Measurements from ENCODE around the gene RAB40C. TPM values are rescaled to one million over a fixed set of nuclear protein-coding genes. Genes with fewer than 3 reads are reported as not detected.
A peak's percentile ranks its signal among the peaks of the same experiment; 100 is the strongest.

The RAB40C gene
- total RNA-seq, 1 experiment from 2014 or later, result 30.7 TPM

DNA sequence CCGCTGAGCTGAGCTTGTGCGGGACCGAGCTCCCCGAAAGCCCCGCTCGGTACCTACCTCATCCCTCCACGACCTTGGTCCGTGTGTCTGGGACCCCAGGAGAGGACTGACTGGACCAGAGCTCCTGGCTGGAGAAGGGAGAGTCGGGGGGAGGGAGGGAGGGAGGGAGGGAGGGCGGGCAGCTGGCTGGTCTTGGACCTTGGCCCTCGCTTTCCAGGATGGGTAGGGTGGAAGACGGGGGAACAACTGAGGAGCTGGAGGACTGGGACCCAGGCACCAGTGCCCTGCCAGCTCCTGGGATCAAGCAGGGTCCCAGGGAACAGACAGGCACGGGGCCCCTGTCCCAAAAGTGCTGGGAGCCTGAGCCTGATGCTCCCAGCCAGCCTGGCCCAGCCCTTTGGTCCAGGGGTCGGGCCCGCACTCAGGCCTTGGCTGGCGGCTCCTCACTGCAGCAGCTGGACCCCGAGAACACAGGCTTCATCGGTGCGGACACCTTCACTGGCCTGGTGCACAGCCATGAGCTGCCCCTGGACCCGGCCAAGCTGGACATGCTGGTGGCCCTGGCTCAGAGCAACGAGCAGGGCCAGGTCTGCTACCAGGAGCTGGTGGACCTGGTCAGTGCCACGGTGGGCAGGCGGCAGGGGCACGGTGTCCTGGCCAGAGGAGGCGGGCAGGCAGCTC, 86.2 kb downstream of the RAB40C start:
- Histone ChIP-seq H3K27ac (ENCODE audit: low read length) (no peak overlapping the region), H3K4me3 (ENCODE audit: low read depth in 2 of 2, low read length in 2 of 2) (peak overlapping the region; percentile 32 to 39; a peak in 3 of 4 replicates), H3K27me3 (ENCODE audit: control insufficient read depth, insufficient read depth, low read length) (no peaks in the 10 kb centered on the region), H3K9me3 (ENCODE audit: control insufficient read depth, insufficient read depth, low read depth, low read length) (no peaks in the 10 kb centered on the region), H3K36me3 (ENCODE audit: control insufficient read depth, insufficient read depth, low read length) (peaks cover 3% of the 10 kb centered on the region; the same call in 1 of the 2 replicates), H3K4me1 (ENCODE audit: control insufficient read depth, insufficient read depth, low read length) (peaks cover 22% of the 10 kb centered on the region)
- no peak for DNase-seq (ENCODE audit: low read depth, low spot score)
- TF ChIP-seq TCF7L2 (IDR thresholded peaks at IDR 0.05; ENCODE audit: low read depth, low read length), result no peak
- TF ChIP-seq SIN3A (IDR thresholded peaks at IDR 0.05; ENCODE audit: borderline replicate concordance, insufficient read depth, low read depth, low read length), result no peak
- TF ChIP-seq POLR2AphosphoS5 (IDR thresholded peaks at IDR 0.05; ENCODE audit: low read depth, low read length), result no peak
- TF ChIP-seq, protein P1, sequence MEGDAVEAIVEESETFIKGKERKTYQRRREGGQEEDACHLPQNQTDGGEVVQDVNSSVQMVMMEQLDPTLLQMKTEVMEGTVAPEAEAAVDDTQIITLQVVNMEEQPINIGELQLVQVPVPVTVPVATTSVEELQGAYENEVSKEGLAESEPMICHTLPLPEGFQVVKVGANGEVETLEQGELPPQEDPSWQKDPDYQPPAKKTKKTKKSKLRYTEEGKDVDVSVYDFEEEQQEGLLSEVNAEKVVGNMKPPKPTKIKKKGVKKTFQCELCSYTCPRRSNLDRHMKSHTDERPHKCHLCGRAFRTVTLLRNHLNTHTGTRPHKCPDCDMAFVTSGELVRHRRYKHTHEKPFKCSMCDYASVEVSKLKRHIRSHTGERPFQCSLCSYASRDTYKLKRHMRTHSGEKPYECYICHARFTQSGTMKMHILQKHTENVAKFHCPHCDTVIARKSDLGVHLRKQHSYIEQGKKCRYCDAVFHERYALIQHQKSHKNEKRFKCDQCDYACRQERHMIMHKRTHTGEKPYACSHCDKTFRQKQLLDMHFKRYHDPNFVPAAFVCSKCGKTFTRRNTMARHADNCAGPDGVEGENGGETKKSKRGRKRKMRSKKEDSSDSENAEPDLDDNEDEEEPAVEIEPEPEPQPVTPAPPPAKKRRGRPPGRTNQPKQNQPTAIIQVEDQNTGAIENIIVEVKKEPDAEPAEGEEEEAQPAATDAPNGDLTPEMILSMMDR (IDR thresholded peaks at IDR 0.05), result no peak
- TF ChIP-seq, protein P2, sequence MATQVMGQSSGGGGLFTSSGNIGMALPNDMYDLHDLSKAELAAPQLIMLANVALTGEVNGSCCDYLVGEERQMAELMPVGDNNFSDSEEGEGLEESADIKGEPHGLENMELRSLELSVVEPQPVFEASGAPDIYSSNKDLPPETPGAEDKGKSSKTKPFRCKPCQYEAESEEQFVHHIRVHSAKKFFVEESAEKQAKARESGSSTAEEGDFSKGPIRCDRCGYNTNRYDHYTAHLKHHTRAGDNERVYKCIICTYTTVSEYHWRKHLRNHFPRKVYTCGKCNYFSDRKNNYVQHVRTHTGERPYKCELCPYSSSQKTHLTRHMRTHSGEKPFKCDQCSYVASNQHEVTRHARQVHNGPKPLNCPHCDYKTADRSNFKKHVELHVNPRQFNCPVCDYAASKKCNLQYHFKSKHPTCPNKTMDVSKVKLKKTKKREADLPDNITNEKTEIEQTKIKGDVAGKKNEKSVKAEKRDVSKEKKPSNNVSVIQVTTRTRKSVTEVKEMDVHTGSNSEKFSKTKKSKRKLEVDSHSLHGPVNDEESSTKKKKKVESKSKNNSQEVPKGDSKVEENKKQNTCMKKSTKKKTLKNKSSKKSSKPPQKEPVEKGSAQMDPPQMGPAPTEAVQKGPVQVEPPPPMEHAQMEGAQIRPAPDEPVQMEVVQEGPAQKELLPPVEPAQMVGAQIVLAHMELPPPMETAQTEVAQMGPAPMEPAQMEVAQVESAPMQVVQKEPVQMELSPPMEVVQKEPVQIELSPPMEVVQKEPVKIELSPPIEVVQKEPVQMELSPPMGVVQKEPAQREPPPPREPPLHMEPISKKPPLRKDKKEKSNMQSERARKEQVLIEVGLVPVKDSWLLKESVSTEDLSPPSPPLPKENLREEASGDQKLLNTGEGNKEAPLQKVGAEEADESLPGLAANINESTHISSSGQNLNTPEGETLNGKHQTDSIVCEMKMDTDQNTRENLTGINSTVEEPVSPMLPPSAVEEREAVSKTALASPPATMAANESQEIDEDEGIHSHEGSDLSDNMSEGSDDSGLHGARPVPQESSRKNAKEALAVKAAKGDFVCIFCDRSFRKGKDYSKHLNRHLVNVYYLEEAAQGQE (IDR thresholded peaks at IDR 0.05; ENCODE audit: insufficient read depth in 1 of 2, low read depth in 2 of 2, low read length in 1 of 2), result no peak
- intact Hi-C loops (cut with micrococcal nuclease; ENCODE audit: unreplicated experiment), result no loop called here
- POLR2A ChIA-PET, result interaction anchor here (1.0 kb wide), 1 partner anchor 87 kb away, joined by 3 read pairs; no protein-coding TSS in a partner anchor
- ATAC-seq, result no peak
- in situ Hi-C loops (cut with HindIII; ENCODE audit: low pct_unique_long_range_greater_than_20kb, low sequenced_read_pairs), result no loop called here
- no TSS peak for BruUV-seq (replicated peaks)
- CTCF ChIA-PET, result no interaction called here

DNA sequence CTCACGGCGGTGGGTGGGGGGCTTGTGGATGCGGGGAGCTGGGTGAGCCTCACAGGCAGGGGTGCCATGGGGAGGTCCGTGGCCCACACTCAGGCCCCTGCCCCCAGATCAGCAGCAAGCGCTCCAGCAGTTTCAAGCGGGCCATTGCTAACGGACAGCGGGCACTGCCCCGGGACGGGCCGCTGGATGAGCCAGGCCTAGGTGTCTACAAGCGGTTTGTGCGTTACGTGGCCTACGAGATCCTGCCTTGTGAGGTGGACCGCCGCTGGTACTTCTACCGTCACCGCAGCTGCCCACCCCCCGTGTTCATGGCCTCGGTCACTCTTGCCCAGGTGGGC, 86.7 kb downstream of the RAB40C start:
- POLR2A ChIA-PET, result interaction anchor here (1.0 kb wide), 1 partner anchor 88 kb away, joined by 3 read pairs; no protein-coding TSS in a partner anchor
- Histone ChIP-seq H3K27me3 (ENCODE audit: control insufficient read depth, insufficient read depth, low read length) (no peaks in the 10 kb centered on the region), H3K27ac (ENCODE audit: low read length) (no peak overlapping the region), H3K4me3 (ENCODE audit: low read depth in 2 of 2, low read length in 2 of 2) (no peak overlapping the region), H3K36me3 (ENCODE audit: control insufficient read depth, insufficient read depth, low read length) (no peaks in the 10 kb centered on the region), H3K9me3 (ENCODE audit: control insufficient read depth, insufficient read depth, low read depth, low read length) (no peaks in the 10 kb centered on the region), H3K4me1 (ENCODE audit: control insufficient read depth, insufficient read depth, low read length) (peaks cover 22% of the 10 kb centered on the region)
- in situ Hi-C loops (cut with HindIII; ENCODE audit: low pct_unique_long_range_greater_than_20kb, low sequenced_read_pairs), result no loop called here
- no peak for ATAC-seq
- intact Hi-C loops (cut with micrococcal nuclease; ENCODE audit: unreplicated experiment), result no loop called here
- BruUV-seq (replicated peaks), result no TSS peak
- DNase-seq (ENCODE audit: low read depth, low spot score), result no peak
- TF ChIP-seq, protein P2 (IDR thresholded peaks at IDR 0.05; ENCODE audit: insufficient read depth in 1 of 2, low read depth in 2 of 2, low read length in 1 of 2), result no peak
- TF ChIP-seq POLR2AphosphoS5 (IDR thresholded peaks at IDR 0.05; ENCODE audit: low read depth, low read length), result no peak
- TF ChIP-seq, protein P1 (IDR thresholded peaks at IDR 0.05), result no peak
- TF ChIP-seq SIN3A (IDR thresholded peaks at IDR 0.05; ENCODE audit: borderline replicate concordance, insufficient read depth, low read depth, low read length), result no peak
- CTCF ChIA-PET, result no interaction called here
